ENCODE data around the gene C20orf141. TPM values are rescaled to one million over a fixed set of nuclear protein-coding genes. Genes with fewer than 3 reads are reported as not detected.

Gene C20orf141
- total and polyA plus RNA-seq, 10 of the 15 experiments (the other 5 are each of a cell fraction or from before 2014, with no cell fraction given) = not detected

- Histone ChIP-seq H3K4me2 (ENCODE audit: control insufficient read depth, insufficient read depth) (no peak overlapping the region), H3K4me1 (ENCODE audit: control insufficient read depth, insufficient read depth, low read length) (no peaks in the 10 kb centered on the region), H3K36me3 (ENCODE audit: control insufficient read depth in 2 of 2, insufficient read depth in 2 of 2, low read length in 1 of 2) (no peaks in the 10 kb centered on the region), H3K9ac (ENCODE audit: control insufficient read depth, insufficient read depth, low read length) (no peak overlapping the region), H3K79me2 (ENCODE audit: control insufficient read depth, insufficient read depth, low read length) (no peaks in the 10 kb centered on the region), H3K4me3 (no peak overlapping the region), H3K9me3 (replicated peaks; ENCODE audit: control insufficient read depth, insufficient read depth, low read length) (no peaks in the 10 kb centered on the region), H4K20me1 (ENCODE audit: control insufficient read depth, insufficient read depth) (no peaks in the 10 kb centered on the region), H2AFZ (ENCODE audit: control insufficient read depth, low read depth, low read length) (no peak overlapping the region), H3K27me3 (replicated peaks in 1 of 2; ENCODE audit: control insufficient read depth in 2 of 2, insufficient read depth in 2 of 2, low read length in 1 of 2) (no peaks in the 10 kb centered on the region; a peak in 1 of 4 replicates), H3K27ac (ENCODE audit: control insufficient read depth, insufficient read depth) (no peak overlapping the region)
- in situ Hi-C loops (cut with MboI) (no loop called here), intact Hi-C loops (cut with micrococcal nuclease; ENCODE audit: unreplicated experiment) (no loop called here)
- ChIA-PET CTCF (no interaction called here), POLR2A (no interaction called here), SMC1A (ENCODE audit: uncharacterized antibody, unreplicated experiment) (no interaction called here), RAD21 (ENCODE audit: unreplicated experiment) (no interaction called here)
- ATAC-seq (no peak), FAIRE-seq (no peak), DNase-seq (ENCODE audit: low read depth, low spot score) (no peak)
- no TSS peak for BruUV-seq (replicated peaks)
- WGBS (ENCODE audit: insufficient coverage, insufficient replicate concordance, low lambda C conversion rate, missing lambda C conversion rate) = 38% methylated on average over 7 of the region's 7 CpGs
- TF ChIP-seq NFXL1 (IDR thresholded peaks at IDR 0.05; ENCODE audit: borderline replicate concordance) (no peak), CBX5 (IDR thresholded peaks at IDR 0.05; ENCODE audit: low read depth) (no peak), SMAD1 (IDR thresholded peaks at IDR 0.05; ENCODE audit: low read depth, partially characterized antibody) (no peak), E4F1 (IDR thresholded peaks at IDR 0.05; ENCODE audit: borderline replicate concordance, partially characterized antibody) (no peak), RFX5 (IDR thresholded peaks at IDR 0.05; ENCODE audit: low read depth, low read length) (no peak), KLF5 (IDR thresholded peaks at IDR 0.05; ENCODE audit: partially characterized antibody) (no peak), SP1 (IDR thresholded peaks at IDR 0.05; ENCODE audit: low read depth, low read length) (no peak), CEBPB (IDR thresholded peaks at IDR 0.05; ENCODE audit: borderline replicate concordance in 1 of 2, low read depth in 2 of 2, low read length in 2 of 2) (no peak), IRF4 (IDR thresholded peaks at IDR 0.05; ENCODE audit: low read depth, low read length) (no peak), JUNB (IDR thresholded peaks at IDR 0.05) (no peak), ZNF592 (IDR thresholded peaks at IDR 0.05) (no peak), RB1 (IDR thresholded peaks at IDR 0.05; ENCODE audit: borderline replicate concordance) (no peak), MTA3 (IDR thresholded peaks at IDR 0.05; ENCODE audit: borderline replicate concordance, low read length) (no peak)
- TF ChIP-seq, protein P1, sequence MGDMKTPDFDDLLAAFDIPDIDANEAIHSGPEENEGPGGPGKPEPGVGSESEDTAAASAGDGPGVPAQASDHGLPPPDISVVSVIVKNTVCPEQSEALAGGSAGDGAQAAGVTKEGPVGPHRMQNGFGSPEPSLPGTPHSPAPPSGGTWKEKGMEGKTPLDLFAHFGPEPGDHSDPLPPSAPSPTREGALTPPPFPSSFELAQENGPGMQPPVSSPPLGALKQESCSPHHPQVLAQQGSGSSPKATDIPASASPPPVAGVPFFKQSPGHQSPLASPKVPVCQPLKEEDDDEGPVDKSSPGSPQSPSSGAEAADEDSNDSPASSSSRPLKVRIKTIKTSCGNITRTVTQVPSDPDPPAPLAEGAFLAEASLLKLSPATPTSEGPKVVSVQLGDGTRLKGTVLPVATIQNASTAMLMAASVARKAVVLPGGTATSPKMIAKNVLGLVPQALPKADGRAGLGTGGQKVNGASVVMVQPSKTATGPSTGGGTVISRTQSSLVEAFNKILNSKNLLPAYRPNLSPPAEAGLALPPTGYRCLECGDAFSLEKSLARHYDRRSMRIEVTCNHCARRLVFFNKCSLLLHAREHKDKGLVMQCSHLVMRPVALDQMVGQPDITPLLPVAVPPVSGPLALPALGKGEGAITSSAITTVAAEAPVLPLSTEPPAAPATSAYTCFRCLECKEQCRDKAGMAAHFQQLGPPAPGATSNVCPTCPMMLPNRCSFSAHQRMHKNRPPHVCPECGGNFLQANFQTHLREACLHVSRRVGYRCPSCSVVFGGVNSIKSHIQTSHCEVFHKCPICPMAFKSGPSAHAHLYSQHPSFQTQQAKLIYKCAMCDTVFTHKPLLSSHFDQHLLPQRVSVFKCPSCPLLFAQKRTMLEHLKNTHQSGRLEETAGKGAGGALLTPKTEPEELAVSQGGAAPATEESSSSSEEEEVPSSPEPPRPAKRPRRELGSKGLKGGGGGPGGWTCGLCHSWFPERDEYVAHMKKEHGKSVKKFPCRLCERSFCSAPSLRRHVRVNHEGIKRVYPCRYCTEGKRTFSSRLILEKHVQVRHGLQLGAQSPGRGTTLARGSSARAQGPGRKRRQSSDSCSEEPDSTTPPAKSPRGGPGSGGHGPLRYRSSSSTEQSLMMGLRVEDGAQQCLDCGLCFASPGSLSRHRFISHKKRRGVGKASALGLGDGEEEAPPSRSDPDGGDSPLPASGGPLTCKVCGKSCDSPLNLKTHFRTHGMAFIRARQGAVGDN (IDR thresholded peaks at IDR 0.05) = no peak
Measured at GRCh38 chr20:2817891-2818595, 3.3 kb downstream of the C20orf141 start.
